HK-2 (cell line): Measurements from ENCODE around the gene MFSD11.
A peak's percentile ranks its signal among the peaks of the same experiment; 100 is the strongest.
"Not testable (repeated sequence)": the region's sequence is repeated elsewhere in the genome, so short reads cannot be mapped to it uniquely, and the experiment has no call there.

Source experiments
- DNase-seq: peaks from one replicate; pipeline ENCODE4 v3.0.0-alpha.2; 2018; ENCODE audit not compliant: unreplicated experiment

MFSD11 gene

DNA sequence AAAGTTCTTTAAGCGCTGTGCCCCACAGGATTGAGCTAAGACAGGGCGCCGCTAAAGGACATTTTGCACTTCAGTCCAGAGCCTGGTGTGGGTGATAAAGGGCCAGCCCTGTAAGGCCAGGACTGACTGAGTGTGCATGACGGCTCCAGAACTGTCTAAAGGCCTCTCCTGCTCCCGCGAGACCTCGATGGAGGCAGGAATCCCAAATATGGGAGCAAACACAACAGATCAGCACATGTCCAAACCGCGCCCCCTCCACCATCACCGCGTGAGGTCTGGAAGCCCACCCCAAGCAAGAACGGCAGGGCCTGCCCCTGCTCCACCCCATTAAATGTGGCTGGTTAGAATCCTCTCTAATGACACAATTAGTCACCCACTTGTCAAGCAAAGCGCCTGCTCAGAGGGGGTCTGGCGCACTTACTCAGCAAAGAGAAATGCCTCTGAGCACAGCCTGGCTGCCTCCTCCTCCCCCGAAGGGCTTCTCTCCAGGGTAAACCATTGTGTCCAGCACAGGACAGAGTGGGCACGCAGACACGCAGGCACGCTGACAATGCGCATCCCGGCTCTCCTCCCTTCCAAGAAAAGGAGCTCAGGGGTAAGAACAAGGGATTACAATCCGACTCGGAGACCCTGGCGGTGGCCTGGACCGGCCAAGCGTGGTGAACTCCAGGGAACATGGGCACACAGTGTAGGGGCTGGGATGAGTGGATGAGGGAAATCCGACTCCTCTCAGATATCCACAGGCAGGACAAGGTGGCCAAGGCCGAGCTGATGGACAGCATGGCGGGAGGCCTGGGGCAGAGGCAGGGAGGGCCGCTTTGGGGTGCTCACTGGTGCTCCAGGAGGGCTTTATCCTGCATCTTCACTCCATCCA is 28.6 kb upstream of the MFSD11 start:
- peak; percentile 90 for DNase-seq

DNA sequence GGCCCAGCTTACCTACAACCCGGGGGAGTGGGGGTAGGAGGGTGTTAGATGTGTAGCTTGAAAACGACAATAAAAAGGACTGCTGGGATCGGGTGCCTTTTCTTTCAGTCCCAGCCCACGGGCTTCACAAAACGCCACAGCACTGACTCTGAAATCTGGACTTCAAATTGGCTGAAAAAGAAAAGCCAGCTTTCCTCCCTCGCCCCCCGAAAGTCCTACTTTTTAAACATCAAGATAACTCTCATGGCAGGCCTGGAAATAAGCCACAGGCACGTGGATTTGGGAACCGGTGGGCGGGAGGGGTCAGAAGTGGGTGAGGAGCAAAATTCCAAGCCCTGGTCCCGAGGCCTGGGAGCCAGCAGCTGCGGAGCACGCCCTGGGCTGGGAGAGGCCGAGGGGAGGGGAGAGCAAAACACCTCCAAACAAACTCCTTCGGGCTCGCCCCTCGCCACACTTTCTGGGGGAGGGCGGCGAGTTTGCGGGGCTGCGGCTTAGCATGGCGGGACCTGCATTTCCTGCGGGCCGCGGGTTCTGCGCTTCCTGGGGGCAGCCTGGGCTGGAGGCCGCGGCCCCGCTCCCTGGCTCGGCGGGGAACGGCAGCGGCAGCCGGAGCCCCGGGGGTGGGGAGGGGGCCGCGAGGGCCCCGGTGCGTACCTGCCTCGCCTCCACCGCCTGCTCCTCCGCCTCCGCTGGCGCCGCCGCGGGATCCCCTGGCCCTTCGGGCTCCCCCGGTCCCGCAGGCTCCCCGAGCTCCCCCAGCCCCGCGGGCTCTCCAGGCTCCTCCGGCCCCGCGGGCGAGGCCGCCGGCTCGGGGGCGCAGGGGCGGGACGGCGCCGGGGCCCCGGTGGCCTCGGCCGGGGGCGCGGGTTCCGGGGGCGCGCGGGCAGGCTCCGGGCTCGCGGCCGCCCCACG is 27.7 kb upstream of the MFSD11 start:
- DNase-seq = not testable (repeated sequence)

DNA sequence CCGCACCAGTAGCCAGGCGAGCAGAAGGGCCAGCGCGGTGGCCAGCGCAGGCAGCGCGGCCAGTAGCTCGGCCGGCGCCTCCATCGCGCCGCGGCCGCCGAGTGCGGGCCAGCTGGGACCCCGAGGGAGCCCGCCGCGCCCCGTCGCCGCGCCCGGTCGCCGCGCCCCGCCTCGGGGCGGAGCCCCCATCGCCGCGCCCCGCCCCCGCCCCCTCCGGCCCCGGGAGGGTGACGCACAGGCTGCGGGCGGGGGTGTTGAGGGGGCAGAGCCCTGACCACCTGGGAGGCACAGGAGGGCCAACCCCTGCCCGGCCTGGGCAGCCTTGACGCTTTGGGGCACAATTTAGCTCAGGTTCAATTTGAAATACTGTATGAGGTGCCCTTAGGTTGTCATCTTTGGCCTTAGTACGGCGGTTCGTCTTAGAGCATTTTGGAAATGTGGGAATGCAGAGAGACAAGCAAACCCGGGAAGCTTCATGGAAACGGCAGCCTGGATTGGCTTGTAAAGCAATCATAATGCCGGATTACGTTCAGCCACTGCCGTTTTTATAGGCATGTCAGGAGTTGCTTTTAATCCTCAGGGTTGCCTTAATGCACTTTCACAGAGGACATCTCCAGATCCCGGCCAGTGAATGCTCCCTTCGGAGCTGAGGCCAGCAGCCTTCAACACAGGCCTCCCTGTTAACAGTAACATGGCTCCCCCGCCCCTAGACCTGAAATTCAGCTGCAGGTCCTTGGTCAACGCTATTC is 26.9 kb upstream of the MFSD11 start, which contains the start of gene MXRA7:
MXRA7 (minus strand) TSS at position 103 of the 749 bp plus-strand sequence; CDS start at position 84, 19 bp downstream.
- peak; percentile 78 for DNase-seq

DNA sequence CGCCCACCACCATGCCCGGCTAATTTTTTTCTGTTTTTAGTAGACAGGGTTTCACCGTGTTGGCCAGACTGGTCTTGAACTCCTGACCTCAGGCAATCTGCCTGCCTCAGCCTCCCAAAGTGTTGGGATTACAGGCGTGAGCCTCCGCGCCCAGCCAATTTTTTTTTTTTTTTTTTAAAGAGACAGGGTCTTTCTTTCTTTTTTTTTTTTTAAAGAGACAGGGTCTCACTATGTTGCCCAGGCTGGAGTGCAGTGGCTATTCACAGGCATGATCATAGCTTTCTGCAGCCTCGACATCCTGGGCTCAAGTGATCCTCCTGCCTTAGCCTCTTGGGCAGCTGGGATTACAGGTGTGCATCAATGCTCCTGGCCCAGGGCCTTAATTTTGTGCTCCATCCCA is 25.6 kb upstream of the MFSD11 start:
- not testable (repeated sequence) for DNase-seq

DNA sequence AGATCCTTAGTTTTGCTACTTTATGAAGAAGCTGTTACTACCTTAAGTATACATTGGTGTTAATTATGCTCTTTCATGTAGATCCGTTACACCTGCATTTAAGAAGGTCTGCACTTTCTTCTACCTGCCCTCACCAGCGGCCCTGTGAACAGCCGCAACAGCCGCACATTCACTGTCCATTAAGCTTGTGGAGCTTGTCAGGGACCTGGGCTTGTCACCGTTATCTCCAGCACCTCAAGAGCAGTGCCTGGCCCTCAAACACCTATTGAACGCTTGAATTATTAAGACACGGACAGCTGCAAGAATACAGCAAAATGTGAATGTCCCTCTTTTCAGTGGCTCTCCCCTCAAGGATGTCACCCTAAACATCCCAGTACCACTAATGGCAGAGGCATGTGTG is 24.2 kb upstream of the MFSD11 start:
- DNase-seq = no peak

DNA sequence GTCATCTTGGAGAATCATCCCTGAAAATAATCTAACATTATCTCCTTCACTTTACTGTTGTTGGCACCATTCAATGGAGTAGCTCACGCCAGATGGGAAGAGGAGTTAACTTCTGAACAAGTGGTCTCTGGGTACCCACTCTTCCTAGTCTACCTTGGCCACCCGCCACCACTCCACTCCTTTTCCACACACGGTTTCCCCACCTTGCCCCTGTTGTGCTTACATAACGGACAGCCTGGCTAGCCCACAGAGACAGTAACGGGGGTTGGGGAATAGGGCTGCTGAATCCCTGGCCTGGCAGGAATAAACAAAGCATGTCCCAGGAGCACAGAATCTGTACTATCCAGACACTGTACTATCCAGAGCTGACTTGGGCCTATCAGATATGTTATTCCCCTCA is 23.6 kb upstream of the MFSD11 start:
- DNase-seq = no peak

- DNase-seq = peak; percentile 70
These were observed 23.0 kb upstream of the MFSD11 start for GRCh38 chr17:76714822-76715495.

DNA sequence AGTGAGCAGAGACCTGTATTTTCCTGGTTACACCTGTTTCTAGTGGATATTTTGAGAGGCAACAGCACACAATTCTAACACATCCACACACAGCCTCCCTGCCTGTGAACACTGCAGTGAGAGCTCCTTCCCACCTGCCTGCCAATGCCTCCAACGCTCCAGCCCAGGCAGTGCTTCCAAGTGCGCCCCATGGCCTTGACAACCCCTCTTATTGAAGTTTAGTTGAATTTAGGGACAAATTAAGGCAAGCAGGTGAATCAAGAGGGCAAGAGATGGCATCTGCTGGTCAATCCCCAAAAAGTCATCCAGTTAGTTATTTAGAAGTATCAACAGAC is 22.5 kb upstream of the MFSD11 start:
- no peak for DNase-seq

DNA sequence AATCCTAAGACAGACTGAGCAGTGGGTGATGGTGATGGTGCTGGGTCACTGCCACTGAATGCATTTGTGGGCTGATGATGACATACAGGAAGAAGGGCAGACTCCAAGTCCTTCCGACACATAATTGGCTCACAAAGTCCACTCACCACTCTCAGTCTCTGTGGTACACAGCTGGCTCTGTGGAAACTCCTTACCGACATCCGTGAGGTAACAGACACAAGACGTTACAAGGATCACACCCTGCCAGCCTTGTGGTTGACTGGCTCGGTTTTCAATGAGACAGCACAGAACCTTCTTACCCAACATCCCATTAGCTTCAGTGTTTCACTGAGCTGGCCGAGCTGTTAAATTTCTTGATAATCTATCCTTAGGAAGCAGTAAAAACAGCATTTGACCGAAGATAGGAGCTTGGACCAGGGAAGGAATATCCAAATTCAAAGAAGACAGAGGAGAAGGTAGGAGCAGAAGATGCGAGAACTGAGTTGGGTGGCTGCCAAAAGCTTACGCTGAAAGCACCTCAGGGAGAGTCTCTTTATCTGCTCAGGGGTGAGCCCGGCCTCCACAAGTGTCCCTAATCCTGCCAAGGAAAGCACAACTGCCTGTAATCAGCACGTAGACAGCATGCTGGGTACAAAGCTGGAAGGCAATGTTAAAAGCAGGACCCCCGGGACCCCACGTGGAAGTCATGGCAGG is 21.6 kb upstream of the MFSD11 start:
- DNase-seq = peak; percentile 85

DNA sequence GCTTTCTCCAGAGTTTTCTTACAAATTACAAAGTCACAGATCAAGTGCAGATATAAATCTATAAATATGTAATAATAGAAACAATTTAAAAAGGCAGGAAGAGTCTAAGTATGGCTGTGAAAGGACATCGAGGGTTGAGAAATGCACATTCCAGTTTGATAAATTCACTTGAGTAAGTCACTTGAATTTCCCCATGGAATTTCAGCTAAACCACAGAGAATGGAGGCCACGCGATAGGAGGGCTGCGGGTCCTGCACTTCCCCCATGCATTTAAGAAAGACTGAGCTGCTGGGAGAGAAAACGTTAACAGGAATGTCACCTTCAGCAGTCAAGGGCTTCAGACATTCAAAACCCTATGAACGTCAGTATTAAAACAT is 21.1 kb upstream of the MFSD11 start:
- DNase-seq = peak; percentile 69

- DNase-seq = no peak
These were observed 19.4 kb upstream of the MFSD11 start for GRCh38 chr17:76718516-76718915.

DNA sequence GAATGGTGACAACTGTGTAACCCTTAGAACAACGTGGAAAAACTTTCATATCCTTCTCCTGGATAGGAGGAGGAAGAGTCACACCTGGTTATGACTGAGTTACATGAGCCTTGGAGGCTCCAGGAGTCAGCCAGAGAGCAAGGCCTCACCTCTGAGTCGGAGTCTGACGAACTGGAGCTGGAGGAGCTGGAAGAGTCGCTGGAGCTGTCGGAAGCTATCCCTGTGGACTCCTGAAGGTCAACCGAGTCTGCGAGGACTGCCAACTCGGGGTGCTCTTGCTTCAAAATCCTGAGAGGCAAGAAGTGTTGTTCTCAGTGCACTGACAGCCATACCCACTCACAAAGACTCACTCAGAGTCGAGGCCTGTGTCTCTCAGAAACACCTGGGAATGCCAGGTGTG is 17.7 kb upstream of the MFSD11 start:
- DNase-seq = no peak

- DNase-seq = no peak
These were observed 17.0 kb upstream of the MFSD11 start for GRCh38 chr17:76720941-76721340.

- DNase-seq = no peak
These were observed 16.5 kb upstream of the MFSD11 start for GRCh38 chr17:76721463-76721862.

DNA sequence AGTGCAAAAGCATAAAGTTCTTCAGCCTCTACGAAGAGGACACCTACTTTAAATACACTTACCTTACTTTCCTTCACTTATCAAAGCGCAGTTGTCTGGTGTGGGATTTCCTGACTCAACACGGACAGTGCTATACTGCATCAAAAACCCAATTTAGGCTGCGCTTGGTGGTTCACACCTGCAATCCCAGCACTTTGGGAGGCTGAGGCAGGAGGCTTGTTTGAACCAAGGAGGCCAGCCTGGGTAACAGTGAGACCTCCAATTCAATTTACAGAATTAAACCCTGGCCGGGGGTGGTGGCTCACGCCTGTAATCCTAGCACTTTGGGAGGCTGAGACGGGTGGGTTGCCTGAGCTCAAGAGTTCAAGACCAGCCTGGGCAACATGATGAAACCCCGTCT is 15.6 kb upstream of the MFSD11 start:
- DNase-seq = no peak

DNA sequence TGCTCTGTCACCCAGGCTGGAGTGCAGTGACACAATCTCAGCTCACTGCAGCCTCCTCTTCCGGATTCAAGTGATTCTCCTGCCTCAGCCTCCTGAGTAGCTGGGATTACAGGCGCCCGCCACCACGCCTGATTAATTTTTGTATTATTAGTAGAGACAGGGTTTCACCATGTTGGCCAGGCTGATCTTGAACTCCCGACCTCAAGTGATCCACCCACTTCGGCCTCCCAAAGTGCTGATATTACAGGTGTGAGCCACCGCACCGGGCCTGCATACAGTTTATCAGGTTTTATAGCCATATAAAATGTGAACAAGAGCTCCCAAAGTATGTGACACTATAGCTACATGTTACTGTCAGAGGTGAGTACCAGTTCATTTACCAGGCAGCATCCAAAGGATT is 14.9 kb upstream of the MFSD11 start:
- not testable (repeated sequence) for DNase-seq

DNA sequence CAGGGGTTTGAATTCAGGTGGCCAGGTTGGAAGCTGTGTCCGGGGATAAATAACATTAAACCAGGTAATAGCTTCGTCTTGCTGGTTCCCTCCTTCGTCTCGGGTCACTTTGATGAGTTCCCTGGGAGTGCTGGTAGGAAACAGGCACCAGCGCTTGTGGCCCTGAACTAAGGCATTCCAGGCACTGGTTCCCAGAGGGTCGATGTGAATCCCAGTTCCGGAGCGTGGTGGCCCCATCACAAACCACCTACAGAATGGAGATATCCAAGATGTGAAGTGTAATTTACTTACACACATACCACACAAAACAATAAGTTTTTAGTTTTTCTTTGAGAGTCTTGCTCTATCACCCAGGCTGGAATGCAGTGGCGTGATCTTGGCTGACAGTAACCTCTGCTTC is 14.1 kb upstream of the MFSD11 start:
- DNase-seq = no peak

DNA sequence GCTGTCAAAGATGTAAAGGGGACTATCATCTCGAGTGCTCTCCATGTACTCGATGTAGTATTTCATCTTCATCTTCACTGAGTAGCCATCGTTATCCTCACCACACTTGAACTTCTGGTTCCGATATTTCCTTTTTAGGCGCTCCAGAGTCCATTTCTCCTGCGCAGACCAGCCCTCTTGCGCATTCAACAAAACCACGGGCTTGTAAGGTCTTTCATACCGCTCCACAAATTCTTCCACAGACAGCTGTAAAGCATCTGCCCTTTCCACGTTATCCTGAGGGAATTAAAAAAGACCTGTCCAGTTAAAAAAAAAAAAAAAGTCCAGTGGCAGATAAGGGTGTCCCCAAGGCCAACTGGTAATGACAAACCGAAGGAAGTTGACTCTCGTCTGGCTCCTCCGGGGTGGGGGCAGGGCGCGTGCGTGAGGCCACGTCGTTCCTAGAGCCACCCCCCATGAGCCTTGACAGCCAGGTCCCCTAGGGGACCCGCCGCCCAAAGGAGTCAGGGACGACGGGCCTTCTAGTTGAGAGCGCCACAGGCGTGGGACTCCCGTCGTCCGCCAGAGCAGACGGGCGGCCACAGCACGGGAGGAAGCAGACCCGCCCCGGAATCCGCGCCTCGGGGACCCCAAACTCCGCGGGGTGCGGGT is 12.2 kb upstream of the MFSD11 start:
- peak; percentile 61 for DNase-seq

- DNase-seq = peak; percentile 98
These were observed 11.6 kb upstream of the MFSD11 start, which contains the start of gene JMJD6 for GRCh38 chr17:76726231-76726775. JMJD6 (minus strand) TSS chr17:76726606; CDS start chr17:76726475, 131 bp downstream.
